Stimulated activated CD4-positive, alpha-beta T cell treated with anti-CD3 and anti-CD28 coated beads, Interleukin-4, amount 100 ng/mL, for 1 hour (primary cell): ENCODE data around the gene EEF1AKMT1.

Experiments
- DNase-seq: peaks from one replicate; pipeline ENCODE4 v3.0.0-alpha.2; 2020

Gene EEF1AKMT1, protein sequence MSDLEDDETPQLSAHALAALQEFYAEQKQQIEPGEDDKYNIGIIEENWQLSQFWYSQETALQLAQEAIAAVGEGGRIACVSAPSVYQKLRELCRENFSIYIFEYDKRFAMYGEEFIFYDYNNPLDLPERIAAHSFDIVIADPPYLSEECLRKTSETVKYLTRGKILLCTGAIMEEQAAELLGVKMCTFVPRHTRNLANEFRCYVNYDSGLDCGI

DNA sequence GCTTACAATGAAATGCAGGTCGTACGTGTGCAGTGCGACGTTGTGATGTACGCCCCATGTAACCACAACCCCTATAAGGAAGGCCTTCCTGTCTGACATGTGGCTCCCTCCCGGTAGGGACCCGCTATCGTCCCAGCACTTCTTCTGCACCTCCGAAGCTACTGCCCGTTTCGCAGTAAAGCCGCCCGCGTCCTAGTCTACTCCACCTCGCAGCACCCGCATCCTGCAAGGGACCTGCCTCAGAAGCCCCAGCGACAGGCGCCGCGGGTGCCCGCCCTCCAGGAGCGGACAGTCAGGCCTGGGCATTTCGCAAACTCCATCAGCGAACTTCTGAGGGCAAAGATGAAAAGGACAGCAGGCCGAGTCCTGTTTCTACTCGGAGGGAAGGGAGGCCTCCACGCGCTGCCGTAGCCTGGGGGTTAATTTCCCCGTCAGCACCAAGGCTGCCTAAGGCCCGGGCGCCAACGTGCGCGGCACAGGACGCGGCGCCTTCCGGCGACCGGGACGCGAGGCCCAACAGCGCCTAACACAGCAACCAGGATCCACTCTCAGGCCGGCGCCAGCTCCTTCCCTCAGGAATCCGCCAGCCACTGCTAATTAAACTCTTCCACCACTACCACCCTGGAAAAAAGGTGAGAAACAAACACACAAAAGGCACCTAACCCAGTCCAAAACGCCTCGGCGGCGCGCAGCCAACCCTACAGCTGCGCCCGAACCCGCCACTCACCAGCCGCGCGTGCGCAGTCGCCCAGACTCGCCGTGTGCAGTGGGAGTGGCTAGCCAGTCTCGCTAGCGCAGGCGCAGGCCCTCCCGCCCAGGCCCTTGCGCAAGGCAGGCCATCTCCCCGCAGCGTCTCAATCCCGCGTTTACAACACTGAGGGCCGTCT is at the start of gene EEF1AKMT1:
Gene EEF1AKMT1 (minus strand): TSS at position 768 of the 887 bp plus-strand sequence. CDS start 16,363 bp downstream, outside the sequence.
- DNase-seq, result peak; percentile 97

DNA sequence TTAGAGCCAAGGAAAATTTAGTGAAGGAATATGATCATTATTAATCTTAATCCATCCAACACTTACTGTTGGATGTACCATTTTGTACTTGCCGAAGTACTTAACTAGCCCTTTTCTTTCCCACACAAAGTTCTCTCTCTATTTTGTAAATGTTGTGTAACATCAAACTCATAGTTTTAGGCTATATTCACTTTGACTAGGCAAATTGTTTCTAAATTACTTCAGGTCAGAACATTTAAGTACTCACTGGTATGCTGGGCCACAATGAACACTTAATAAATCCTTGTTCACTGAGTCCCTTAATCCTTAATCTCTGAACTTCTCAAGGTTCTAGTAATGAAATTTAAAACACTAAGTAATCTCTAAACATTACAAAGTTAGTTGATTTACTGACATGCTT is 49.3 kb upstream of the EEF1AKMT1 start:
- DNase-seq, result no peak

DNA sequence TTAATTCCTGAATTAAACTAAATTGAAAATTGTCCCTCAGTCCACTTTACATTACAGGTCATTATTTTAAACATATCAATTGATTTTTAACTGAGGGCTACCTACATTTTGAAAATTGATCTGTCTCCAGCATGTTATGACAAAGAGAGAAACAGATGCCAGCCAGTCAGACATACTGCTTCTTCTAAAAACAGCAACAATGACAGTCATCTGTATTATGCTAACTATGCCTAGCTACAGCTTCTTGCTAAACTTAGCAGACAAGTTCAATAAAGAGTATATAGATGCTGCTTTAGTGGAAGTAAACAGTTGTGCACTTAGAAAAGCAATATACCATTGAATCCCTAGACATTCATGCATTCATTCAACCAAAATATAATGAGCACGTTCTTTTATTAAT is 48.6 kb upstream of the EEF1AKMT1 start:
- no peak for DNase-seq

DNA sequence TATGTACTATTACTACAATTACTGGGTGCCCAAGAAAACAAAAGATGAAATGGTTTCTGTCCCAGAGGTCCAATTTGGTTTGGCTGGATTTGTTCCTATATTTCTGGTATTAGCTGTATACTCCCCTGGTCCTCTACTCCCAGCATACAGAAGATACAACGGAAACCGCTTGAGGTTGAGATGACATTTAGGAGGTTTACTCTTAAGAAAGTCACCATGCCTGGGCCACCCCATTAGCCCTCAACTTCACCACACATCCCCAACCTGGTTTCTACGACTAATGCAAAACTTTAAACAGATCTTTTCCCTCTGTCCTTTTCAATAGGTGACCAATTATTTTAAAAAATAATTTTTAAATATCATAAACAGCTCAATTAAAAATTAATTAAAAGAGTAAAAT is 46.0 kb upstream of the EEF1AKMT1 start:
- DNase-seq, result no peak

DNA sequence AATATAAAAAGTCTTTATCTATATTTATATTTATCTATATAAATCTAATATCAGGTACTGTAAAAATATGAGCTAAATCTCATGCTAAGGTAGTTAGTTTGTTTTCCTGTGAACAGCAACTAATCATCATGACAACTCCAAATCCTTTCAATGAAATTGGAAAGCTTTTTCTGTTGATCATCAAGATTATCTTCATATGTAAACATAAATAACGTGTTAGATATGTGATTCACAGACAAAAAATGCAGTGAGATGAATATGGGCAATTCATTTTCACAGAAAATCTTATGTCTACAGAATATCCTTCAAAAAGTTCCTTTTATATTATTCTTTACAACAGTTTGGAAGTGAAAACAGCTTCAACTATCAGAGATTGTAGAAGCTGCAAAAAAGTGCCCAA is 41.7 kb upstream of the EEF1AKMT1 start:
- DNase-seq, result no peak

DNA sequence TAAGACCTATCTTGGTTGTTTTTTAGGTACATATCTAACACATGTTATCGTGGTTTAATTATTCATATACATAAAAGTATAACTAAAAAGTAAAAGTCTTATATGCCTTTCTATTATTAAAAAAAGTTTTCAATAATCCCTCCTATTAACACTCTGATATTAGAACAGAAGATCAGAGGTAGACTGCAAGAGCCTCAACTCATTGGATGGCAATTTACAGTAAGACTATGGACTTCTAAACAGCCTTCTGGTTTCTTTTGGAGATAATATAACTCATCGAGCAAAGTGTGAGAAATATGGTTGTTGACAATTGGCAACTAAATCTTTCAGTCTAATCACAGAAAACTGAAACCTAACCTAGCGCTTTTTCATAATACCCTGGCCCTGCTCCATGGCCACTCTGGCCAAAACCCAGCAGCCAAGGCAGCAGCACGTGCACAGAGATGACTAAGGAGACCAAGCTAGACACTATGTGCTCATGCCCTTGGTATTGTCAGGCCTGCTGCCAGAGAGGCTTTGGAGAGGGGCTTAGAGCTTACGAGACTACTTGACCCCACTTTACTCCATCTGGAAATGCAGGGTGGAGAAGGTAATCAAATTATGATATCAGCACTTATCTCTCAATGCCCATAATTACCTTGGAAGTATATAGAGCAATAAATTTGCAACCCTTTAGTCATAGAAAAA is 40.6 kb upstream of the EEF1AKMT1 start:
- no peak for DNase-seq

DNA sequence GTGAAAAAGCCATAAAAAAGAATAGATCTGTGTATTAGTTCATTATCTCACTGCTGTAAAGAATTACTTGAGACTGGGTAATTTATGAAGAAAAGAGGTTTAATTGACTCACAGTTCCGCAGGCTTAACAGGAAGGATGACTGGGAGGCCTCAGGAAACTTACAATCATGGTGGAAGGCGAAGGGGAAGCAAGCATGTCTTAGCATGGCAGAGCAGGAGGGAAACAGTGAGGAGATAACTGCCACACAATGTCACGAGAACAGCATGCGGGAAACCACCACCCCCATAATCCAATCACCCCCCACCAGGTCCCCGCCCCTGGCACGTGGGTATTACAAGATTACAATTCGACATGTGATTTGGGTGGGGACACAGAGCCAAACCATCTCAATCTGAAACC is 39.1 kb upstream of the EEF1AKMT1 start:
- no peak for DNase-seq

DNA sequence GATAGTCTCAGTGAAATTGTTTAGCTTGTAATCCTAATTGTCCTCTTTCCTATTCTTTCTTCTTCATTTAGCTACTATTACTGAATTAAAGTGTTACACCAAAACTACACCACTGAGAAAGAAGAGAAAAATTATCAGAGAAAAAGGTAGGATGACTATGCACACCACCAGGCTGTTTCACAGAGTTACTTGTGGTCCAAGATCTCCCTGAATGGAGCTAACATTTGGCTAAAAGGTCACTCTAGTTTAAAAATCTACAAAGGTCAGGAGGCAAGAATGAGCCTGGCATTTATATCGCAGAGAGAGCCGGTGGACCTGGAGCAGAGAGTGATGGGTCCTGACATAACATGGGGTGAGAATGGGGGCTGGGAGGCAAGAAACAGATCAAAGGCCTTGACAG is 37.0 kb upstream of the EEF1AKMT1 start:
- DNase-seq, result no peak

DNA sequence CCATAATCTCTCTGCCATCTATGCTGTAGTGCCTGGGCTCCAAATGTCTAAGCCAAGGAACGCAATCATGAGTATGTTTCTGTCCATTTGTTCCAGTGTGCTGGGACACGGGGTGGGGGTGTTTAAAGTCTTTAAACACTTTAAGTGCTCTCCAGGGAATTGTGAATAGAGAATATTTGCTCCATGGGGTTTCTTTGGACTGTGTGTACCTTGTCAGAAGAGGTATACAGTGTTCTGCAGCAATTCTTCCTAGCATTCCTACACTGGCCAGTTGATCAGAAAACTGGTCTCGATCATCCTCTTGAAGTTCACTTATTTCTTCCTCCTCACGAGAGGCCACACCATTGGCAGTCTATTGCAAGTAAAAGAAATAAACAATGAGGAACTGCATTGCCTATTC is 35.1 kb upstream of the EEF1AKMT1 start:
- DNase-seq, result no peak

DNA sequence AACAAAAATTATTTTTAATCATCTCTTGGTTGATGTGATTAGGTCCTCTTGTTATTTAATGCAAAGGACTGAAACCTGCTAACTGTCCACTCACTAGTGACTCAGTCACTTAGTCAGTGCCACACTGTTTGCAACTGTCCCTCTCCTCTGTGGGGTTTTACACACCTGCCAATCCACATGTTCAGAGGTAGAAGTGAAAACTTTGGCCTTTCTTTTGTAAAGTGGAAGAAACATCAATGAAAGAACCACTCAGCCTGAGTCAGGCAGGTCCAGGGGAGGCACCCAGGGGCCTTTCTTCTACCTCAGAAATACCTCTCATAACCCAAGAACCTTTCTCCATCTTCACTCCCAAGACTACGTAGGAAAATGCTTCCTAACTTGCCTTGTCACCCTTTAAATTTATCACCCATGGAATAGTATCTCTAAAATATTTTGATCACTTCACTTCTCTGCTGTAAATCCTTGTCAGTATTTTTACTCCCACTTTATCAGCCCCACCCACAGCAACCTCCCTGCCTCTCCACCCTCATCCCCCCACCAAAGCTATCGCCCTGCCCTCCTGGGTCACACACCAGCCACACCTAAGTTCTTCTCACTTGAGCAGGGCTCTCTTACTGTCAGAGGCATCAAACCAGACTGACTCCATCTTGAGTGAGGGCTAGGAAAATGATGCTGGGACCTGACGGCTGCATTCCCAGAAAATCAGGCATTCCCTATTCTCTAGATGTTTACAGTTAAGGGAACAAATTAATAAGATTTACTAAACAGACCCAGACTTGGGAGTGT is 29.6 kb upstream of the EEF1AKMT1 start:
- DNase-seq, result no peak

DNA sequence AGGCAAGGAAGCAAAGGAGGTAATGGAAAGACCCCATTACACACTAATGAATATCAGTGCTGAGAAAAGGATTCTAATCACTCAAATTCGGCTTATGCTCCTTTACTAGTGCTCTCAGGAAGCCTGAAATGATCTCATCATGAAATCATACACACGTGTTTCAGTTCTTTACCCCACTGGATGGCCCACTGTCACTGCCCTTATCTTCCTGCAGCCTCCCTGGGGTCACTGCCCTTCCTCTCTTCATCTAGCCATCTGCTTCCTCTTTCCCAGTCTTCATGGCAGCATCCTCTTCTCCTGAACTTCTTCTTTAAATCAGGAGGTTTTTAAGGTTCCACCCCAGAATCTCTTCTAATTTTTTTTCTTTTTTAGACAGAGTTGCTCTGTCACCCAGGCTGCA is 27.9 kb upstream of the EEF1AKMT1 start:
- no peak for DNase-seq

DNA sequence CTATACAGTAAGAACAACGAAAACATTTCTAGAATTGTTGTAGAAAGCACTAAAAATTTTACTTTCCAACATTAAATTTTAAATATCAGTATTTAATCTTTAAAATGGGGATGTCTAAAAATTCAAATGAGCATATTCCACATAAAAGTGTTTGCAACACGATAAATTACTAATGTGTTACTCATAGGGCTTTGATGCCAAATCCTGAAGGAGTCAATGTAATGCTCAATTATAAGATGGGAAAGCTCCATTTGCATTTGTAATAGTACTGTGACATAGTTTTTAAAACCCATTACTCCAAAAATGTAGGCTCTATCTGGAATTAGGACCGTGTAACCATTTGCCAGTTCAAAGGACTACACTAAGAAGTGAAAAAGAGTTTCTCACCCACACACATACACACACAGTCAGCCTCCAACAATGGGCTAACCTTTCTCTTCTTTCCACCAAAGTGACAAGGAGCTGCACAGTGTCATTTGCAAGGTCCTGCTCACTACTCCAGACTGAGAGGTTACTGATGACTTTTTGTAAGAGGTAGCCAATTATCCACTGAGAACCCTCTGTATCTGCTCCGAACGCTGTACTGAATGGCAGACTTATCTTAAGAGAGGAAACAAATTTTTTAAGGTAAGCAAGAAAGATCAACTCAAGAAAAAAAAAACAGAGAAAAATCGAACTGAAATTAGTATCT is 26.1 kb upstream of the EEF1AKMT1 start:
- DNase-seq, result no peak

DNA sequence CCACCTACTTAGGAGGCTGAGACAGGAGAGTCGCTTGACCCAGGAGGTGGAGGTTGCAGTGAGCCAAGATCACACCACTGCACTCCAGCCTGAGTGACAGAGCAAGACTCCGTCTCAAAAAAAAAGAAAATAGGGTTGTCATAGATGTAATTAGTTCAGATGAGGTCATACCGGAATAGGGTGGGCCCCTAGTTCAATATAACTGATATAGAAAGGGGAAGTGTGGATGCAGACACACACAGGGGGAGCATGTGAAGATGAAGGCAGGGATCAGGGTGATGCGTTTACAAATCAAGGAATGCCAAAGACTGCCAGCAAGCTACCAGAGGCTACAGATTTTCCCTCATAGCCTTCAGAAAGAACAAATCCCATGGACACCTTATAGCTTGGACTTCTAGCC is 24.3 kb upstream of the EEF1AKMT1 start:
- no peak for DNase-seq

DNA sequence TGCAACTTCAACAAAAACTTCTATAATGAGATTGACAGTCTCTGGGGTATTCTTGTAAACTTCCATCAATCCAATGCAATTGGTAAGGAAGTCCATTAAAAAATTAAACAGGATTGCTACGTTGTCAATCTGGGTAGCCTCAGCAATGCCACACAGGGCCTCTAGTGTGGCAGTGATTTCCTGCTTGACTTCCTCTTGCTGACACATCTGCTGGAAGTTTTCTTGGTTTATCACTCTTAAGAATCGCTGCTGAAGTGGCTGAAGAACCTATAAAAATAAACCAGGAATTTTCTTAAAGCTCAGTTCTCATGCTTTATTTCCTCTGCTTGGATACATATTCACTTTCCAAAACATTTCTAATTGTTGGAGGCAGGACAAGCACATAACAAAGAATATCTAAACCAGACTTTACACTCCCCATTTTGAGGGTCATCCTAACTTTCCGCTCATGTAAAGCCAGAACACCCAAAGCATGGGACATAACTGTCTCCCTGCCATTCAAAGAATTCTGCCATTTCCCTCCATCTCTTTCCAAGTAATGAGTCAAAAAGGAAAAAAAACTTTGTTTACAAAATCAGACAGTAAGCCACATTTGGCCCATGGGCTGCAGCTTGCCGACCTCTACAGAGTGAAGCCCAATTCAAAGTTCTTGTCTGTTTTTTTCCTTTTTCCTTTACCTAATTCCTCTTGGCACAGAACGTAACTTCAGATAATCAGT is 23.2 kb upstream of the EEF1AKMT1 start:
- no peak for DNase-seq

DNA sequence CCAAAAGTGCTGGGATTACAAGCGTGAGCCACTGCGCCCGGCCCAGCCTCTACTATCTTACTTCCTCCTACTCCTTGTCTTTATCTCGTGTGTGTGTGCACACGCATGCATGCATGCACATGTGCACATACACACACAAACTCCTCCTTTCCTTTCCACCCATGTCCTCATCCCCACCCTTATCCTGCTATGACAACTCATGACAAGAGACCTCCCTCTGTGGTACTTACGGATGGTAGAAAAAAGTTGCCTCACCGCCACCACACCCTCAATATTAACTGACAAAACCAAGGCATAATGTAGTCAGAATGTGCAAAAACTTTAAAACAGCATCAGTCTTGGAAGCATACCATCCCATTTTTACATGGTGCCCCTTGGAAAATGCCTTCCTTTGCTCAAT is 15.9 kb upstream of the EEF1AKMT1 start:
- no peak for DNase-seq

DNA sequence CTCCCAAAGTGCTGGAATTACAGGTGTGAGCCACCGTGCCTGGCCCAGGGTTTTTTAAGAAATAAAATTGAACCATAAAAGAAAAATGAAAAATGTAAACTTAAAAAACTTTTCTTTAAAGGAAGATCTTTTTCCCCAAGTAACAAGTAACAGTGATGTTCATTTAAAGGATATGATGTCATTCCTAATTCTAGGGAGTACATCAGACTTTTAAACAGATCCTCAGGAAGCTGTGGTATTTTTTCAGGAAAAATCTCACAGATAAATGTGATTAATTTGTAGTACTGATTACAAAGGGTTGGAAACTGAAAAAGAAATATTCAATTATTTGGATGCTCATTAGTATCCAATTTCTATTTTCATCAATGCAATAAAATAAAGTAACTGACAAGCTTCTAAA is 14.6 kb upstream of the EEF1AKMT1 start:
- no peak for DNase-seq

DNA sequence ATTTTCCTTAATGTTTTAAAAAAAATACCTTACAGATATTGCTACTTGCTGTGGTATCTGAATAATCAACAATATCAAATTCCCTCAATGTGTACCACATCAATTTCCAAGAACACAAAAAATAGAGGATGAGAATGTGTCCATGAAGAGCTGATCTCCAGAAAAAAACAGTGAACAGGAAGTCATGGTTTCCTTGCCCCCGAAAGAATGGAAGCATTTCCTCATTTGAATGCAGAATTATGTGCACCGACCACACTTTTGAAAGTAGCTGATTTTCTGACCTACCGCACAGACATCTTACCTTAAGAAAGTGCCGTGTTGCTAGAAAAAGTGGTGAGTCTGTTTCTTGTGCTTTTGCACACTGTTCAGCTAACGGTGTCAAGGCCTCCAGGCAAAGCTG is 13.4 kb upstream of the EEF1AKMT1 start:
- DNase-seq, result no peak

DNA sequence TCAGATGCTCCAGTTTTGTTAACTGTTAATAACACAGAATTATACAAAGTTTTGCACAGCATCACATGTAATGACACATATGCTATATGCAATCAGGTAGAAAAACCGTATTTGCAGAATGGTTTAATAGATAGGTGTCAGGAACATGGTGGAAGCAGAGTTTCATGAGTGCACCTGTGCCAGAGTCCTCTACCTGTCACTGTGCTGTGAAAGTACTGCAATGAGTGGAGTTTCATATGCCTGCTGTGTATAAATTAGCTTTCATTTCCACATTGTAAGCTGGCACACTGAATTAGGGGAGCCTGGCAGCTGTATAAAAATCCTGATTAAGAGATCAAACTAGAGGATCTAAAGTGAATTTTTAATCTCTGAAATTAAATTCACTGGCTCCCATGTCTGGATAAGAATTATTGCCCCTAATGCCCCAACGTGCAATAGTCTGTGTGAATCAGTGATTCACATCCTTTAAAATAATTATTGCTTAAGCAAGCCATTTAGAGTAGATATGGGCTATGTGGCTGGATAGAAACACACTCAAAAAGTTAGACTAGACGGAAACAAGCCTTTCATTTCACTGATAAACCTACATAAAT is 8.5 kb upstream of the EEF1AKMT1 start:
- DNase-seq, result no peak

DNA sequence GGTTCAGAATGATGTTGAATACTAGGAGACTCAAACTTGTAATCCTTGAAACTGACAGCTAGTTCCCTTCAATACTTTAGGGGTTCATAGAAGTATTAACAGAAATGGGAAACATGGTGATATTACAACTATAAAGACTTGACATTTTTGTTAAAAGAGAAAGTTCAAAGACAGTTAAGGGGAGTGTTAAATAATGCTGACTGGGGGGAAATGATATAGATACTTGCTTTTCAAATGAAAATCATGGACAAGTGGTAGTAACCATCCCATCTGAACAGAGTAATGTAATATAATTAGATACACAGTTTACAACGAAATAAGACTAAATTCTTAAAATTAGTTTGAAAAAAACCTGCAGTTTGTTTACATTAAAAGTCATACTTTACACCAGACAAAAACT is 6.6 kb upstream of the EEF1AKMT1 start:
- no peak for DNase-seq

DNA sequence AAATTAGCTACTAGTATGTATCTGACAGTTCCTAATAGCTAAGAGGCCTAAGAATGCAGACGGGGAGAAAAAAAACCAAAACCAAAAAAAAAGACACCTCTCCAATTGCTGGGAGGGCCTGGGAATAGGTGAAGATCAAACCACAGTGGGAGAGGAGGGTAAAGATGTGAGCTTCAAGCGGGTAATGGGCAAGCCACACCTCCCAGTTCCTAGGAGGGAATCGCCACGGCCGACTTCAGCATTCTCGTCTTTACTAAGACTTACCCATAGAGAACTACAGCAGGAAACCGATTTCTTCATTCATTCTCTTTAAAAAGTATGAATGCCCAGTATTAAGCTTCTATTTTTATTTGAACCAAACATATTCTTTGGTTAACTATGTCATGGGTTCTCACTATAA is 5.6 kb upstream of the EEF1AKMT1 start:
- no peak for DNase-seq

DNA sequence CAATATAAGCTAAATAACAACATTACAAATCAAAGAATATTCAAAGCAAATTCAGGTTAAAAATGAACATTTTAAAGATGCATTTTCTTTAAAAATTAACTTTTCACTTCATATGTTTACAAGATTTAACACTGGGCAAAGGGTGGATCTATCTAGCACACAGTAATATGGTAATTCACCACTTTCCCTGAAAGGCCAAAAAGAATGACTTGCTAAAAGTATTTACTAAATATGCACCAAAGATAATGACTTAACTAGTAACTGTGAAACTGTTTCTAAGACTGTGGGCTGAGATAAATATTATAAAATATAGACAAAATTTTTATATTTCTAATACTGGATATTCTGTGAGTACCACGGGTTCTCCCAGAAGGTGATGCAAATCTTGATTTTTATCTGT is 4.5 kb upstream of the EEF1AKMT1 start:
- no peak for DNase-seq
